ENCODE data around the gene HAVCR2.

GRCh38 chr5:157106630-157107461, 2.0 kb downstream of the HAVCR2 start:
- TF ChIP-seq TAF1 (IDR thresholded peaks at IDR 0.05; ENCODE audit: low read depth, low read length) (no peak), POLR2AphosphoS5 (IDR thresholded peaks at IDR 0.05; ENCODE audit: low read depth, low read length) (no peak), POLR2A (IDR thresholded peaks at IDR 0.05; ENCODE audit: low read depth, low read length) (no peak), SPI1 (IDR thresholded peaks at IDR 0.05; ENCODE audit: low read depth, low read length) (no peak), POU2F2 (IDR thresholded peaks at IDR 0.05; ENCODE audit: low read depth, low read length) (no peak)

Measured in GM12891 (cell line).